ENCODE data around the gene SRCAP.
"Not testable (repeated sequence)": the region's sequence is repeated elsewhere in the genome, so short reads cannot be mapped to it uniquely, and the experiment has no call there.

Gene SRCAP

DNA sequence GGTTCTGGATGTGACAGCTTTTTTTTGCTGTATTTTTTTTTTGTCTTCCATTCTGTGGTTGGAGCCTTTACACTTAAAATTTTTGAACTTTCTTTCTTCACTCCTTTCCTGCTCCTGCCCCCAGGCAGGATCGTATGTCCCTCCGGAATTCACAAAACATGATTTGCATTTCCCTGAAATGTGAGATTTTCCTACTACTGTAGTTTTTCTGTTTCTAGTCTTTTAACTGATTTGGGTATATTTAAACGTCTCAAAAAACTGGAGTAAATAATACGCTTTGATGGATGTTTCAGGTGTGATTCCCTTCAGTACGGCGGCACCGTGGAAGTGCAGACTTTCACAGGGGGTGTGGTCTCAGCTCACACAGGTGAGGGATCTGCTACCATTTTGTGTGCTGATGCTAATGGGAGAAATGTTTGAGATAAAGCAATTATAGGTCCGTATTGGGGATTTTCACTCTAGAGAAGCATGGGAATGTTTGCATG lies 686 bp downstream of the SRCAP start:
- DNase-seq, result no peak

GRCh38 chr16:30700491-30700890 lies 1.5 kb downstream of the SRCAP start:
- no peak for DNase-seq

- no peak for DNase-seq
Measured at GRCh38 chr16:30700971-30701370, 2.0 kb downstream of the SRCAP start.

DNA sequence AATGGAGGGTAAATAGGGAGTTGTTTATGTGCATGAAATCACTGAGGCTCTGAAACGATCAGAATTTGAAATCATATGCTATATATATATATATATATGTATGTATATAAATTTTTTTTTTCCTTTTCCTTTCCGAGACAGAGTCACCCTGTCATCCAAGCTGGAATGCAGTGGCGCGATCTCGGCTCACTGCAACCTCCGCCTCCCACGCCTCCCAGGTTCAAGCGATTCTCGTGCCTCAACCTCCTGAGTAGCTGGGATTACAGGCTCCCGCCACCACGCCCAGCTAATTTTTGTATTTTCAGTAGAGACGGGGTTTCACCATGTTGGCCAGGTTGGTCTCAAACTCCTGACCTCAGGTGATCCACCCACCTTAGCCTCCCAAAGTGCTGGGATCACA lies 4.1 kb downstream of the SRCAP start:
- DNase-seq, result not testable (repeated sequence)

DNA sequence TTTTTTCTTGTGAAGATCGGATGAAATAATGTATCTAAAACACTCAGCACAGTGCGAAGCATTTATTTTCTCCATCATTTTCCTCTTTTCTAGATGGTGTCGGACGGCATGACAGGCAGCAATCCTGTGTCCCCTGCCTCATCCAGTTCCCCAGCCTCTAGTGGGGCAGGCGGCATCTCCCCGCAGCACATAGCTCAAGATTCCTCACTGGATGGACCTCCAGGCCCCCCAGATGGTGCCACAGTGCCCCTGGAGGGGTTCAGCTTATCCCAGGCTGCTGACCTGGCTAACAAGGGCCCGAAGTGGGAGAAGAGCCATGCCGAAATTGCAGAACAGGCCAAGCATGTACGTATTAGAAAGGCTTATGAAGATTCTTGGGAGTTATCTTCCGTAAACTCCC lies 5.0 kb downstream of the SRCAP start:
- DNase-seq, result no peak

DNA sequence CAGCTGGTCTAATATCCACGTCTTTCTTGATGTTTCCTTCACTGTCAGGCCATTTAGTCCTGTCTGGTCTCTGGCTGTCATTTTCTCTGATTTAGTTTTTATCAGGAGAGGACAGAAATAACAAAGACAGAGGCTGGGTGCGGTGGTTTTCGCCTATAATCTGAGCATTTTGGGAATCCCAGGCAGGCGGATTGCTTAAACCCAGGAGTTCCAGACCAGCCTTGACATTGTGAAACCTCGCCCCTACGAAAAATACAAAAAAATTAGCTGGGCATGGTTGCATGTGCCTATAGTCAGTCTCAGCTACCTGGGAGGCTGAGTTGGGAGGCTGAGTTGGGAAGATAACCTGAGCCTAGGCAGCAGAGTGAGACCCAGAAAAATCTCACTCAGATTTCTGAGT lies 7.1 kb downstream of the SRCAP start:
- DNase-seq, result no peak

DNA sequence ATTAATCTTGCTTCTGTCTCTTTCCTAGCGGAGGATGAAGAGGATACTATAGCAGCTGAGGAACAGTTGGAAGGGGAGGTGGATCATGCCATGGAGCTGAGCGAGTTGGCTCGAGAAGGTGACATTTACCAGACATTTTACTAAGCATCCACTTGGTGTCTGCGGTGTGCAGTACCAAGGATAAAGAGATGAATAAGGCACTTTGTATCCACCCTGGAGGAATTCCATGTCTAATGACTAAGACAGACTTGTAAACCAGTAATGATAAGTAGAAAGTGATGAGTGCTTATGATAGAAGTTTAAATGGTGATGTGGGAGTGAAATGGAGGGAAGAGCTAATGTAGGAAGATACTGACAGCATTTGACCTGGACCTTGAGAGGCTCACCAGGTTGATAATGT lies 12.0 kb downstream of the SRCAP start:
- no peak for DNase-seq

- no peak for DNase-seq
Measured at GRCh38 chr16:30711712-30712111, 12.7 kb downstream of the SRCAP start.

- no peak for DNase-seq
Measured at GRCh38 chr16:30715750-30716445, 16.9 kb downstream of the SRCAP start.

DNA sequence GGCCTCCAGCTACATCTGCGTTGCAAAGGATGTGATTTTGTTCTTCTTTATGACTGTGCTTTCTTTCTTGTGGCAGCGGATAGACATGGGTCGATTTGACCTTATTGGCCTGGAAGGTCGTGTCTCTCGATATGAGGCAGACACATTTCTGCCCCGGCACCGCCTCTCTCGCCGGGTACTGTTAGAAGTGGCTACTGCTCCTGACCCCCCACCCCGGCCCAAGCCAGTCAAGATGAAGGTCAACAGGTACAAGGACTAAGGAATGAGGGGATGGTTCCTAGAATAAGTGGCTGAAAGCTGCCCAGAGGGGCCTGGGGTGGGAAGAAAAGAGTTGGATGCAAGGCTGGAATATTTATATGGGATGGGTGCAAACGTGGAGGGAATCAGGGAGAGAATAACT lies 21.1 kb downstream of the SRCAP start:
- DNase-seq, result no peak

- DNase-seq, result no peak
Measured at GRCh38 chr16:30720694-30721093, 21.7 kb downstream of the SRCAP start.

DNA sequence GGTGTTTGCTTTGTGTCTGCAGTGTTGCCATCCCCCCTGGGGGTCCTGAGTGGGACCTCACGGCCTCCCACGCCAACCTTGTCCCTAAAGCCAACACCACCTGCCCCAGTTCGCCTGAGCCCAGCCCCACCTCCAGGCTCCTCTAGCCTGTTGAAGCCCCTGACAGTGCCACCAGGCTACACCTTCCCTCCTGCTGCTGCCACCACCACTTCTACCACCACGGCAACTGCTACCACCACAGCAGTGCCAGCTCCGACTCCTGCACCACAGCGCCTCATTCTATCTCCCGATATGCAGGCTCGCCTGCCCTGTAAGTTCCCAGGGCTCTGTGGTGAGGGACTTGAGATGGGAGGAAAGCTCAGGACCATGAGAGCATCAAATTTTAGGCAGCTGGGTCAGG lies 22.2 kb downstream of the SRCAP start:
- DNase-seq, result no peak

GRCh38 chr16:30721606-30722005 lies 22.6 kb downstream of the SRCAP start:
- DNase-seq, result no peak

DNA sequence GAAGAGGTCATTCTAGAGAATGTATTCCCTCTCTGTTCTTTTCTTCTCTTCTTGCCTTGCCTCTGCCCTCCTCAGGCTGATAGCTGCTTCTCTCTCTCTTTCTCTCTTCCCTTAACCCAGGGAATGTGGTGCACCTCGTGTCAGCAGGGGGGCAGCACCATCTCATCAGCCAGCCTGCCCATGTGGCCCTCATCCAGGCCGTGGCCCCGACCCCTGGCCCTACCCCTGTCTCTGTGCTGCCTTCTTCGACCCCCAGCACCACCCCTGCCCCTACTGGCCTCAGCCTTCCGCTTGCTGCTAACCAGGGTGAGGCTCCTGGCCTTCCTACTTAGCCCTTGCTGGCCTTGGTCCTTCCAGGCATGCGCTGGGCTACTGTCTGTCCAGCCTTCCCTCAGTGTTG lies 23.5 kb downstream of the SRCAP start:
- DNase-seq, result no peak

DNA sequence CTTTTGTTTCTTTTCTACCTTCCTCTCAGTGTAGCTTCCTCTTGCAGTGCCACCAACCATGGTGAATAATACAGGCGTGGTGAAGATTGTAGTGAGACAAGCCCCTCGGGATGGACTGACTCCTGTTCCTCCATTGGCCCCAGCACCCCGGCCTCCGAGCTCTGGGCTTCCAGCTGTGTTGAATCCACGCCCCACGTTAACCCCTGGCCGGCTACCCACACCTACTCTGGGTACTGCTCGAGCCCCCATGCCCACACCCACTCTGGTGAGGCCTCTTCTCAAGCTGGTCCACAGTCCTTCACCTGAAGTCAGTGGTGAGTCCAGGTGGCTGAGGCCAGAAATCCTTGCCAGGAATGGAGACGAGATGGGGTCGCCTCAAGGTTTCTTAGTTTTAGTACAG lies 23.9 kb downstream of the SRCAP start:
- DNase-seq, result no peak

DNA sequence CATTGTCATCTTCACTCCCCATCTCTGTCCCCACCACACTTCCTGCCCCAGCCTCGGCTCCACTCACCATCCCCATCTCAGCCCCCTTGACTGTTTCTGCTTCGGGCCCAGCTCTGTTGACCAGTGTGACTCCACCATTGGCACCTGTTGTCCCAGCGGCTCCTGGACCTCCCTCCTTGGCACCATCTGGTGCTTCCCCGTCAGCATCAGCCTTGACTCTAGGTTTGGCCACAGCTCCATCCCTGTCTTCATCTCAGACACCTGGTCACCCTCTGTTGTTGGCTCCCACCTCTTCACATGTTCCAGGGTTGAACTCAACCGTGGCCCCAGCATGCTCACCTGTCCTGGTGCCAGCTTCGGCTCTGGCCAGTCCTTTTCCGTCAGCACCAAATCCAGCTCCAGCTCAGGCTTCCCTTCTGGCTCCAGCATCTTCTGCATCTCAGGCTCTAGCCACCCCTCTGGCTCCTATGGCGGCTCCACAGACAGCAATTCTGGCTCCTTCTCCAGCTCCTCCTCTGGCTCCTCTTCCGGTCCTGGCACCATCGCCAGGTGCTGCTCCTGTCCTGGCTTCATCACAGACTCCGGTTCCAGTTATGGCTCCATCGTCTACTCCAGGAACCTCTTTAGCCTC lies 24.9 kb downstream of the SRCAP start:
- DNase-seq, result no peak

- DNase-seq, result no peak
Measured at GRCh38 chr16:30724641-30725417, 25.9 kb downstream of the SRCAP start.

GRCh38 chr16:30725418-30725792 lies 26.4 kb downstream of the SRCAP start:
- no peak for DNase-seq

GRCh38 chr16:30728321-30728720 lies 29.4 kb downstream of the SRCAP start:
- DNase-seq, result no peak

DNA sequence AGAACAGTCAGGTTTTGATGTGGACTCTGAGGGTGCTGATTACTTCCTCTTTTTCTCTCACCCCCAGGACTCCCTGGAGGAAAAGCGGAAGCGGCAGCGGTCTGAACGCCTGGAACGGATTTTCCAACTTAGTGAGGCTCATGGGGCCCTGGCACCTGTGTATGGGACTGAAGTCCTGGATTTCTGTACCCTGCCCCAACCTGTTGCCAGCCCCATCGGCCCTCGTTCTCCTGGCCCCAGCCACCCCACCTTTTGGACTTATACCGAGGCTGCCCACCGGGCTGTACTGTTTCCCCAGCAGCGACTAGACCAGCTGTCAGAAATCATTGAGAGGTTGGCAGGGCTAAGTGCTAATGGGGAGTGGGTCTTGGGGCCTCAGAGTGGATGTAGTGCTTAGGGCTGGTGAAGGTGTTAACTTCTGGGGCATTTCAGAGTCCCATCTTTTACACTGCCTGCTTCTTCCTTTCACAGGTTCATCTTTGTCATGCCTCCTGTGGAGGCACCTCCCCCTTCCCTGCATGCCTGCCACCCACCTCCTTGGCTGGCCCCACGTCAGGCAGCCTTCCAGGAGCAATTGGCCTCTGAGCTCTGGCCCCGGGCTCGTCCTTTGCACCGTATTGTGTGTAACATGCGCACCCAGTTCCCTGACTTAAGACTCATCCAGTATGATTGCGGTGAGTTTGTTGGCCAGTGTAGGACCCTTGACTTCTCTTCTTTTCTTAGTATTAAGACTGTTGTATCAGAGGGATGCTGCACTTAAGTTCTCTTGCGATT lies 30.1 kb downstream of the SRCAP start:
- no peak for DNase-seq

- DNase-seq, result no peak
Measured at GRCh38 chr16:30731411-30731810, 32.4 kb downstream of the SRCAP start.

- no peak for DNase-seq
Measured at GRCh38 chr16:30736995-30737793, 38.2 kb downstream of the SRCAP start.

All from NCI-H2107 (cell line).